OCI-LY3 (cell line): ENCODE data around the gene ARHGAP6.

Experiments used
- H2AFZ ChIP-seq: fragments of 200-600, 300-600 bp; shearing (Covaris generic); 2 replicates; pipeline ENCODE4 v1.6.0; 2014; ENCODE audit warnings: antibody characterized with exemption, low read depth, low read length
- H3K27ac ChIP-seq: fragments of 200-600, 300-600 bp; sonication (generic); 2 replicates; pipeline ENCODE4 v1.5.1; 2014; ENCODE audit warnings: mild to moderate bottlenecking, low read length, moderate library complexity, mixed read lengths
- H3K27me3 ChIP-seq: fragments of 200-600, 300-600 bp; sonication (generic); 2 replicates; pipeline ENCODE4 v1.6.1; 2014; ENCODE audit warnings: low read depth, low read length, mixed read lengths
- H3K36me3 ChIP-seq: fragments of 200-600, 300-600 bp; sonication (generic); replicated peaks from 2 replicates; pipeline ENCODE3; 2014; ENCODE audit warnings: low read depth, low read length, mixed read lengths
- H3K4me1 ChIP-seq: fragments of 300-600, 200-600 bp; sonication (generic); 2 replicates; pipeline ENCODE4 v1.6.1; 2014; ENCODE audit warnings: low read length, mixed read lengths
- H3K4me2 ChIP-seq: fragments of 200-600, 300-600 bp; sonication (generic); 2 replicates; pipeline ENCODE4 v1.6.1; 2014; ENCODE audit warnings: low read length, mixed read lengths
- H3K4me3 ChIP-seq: fragments of 300-600, 200-600 bp; sonication (generic); 2 replicates; pipeline ENCODE4 v1.5.1; 2014; ENCODE audit warnings: antibody characterized with exemption, mild to moderate bottlenecking, low read length, moderate library complexity
- H3K79me2 ChIP-seq: fragments of 300-600, 200-600 bp; shearing (Covaris generic); 2 replicates; pipeline ENCODE4 v1.6.1; 2014; ENCODE audit warnings: mild to moderate bottlenecking, low read length, mixed read lengths
- H3K9ac ChIP-seq: fragments of 300-600, 200-600 bp; shearing (Covaris generic); 2 replicates; pipeline ENCODE4 v1.6.0; 2014; ENCODE audit warnings: mild to moderate bottlenecking, low read length, moderate library complexity
- H3K9me3 ChIP-seq: fragments of 200-600, 300-600 bp; shearing (Covaris generic); 2 replicates; pipeline ENCODE4 v1.6.1; 2014; ENCODE audit warnings: low read length, mixed read lengths; ENCODE audit not compliant: insufficient read depth
- H4K20me1 ChIP-seq: fragments of 200-600, 300-600 bp; sonication (generic); 2 replicates; pipeline ENCODE4 v1.6.1; 2016; ENCODE audit warnings: low read length, mixed read lengths; ENCODE audit not compliant: insufficient read depth
- EZH2phosphoT487 ChIP-seq: fragments of 200-600 bp; shearing (Covaris generic); IDR thresholded peaks from 2 replicates; pipeline ENCODE4 v1.6.1; 2018; ENCODE audit warnings: antibody characterized with exemption, mixed run types, low read depth
- TF ChIP-seq, protein P1 (sequence below): fragments of 200-600, 300-600 bp; sonication (generic); IDR thresholded peaks from 2 replicates; pipeline ENCODE4 v1.5.1; 2014; ENCODE audit warnings: antibody characterized with exemption, low read length, low read depth

Gene ARHGAP6

DNA sequence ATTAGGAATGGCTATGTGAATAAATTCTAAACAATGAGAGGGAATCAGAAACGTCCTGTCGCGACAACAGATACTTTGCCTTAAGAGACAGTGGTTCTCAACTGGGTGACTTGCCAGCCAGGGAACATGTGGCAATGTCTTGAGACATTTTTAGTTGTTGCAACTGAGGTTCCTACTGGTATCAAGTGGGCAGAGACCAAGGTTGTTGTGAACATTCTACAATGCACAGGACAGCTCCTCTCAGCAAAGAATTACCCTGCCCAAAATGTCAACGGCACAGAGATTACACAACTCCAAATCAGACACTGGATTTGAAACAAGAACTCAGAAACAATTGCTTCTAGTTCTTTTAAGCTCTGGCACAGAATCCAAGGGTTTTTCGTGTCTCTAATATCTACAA is 128.6 kb downstream of the ARHGAP6 start:
- H3K27ac ChIP-seq = no peak overlapping the region
- H3K4me3 ChIP-seq = no peak overlapping the region
- TF ChIP-seq, protein P1, sequence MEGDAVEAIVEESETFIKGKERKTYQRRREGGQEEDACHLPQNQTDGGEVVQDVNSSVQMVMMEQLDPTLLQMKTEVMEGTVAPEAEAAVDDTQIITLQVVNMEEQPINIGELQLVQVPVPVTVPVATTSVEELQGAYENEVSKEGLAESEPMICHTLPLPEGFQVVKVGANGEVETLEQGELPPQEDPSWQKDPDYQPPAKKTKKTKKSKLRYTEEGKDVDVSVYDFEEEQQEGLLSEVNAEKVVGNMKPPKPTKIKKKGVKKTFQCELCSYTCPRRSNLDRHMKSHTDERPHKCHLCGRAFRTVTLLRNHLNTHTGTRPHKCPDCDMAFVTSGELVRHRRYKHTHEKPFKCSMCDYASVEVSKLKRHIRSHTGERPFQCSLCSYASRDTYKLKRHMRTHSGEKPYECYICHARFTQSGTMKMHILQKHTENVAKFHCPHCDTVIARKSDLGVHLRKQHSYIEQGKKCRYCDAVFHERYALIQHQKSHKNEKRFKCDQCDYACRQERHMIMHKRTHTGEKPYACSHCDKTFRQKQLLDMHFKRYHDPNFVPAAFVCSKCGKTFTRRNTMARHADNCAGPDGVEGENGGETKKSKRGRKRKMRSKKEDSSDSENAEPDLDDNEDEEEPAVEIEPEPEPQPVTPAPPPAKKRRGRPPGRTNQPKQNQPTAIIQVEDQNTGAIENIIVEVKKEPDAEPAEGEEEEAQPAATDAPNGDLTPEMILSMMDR = no peak
- no peak for TF ChIP-seq EZH2phosphoT487
- H2AFZ ChIP-seq = no peak overlapping the region
- H3K36me3 ChIP-seq = no peaks in the 10 kb centered on the region
- H3K4me1 ChIP-seq = peaks cover 26% of the 10 kb centered on the region
- no peaks in the 10 kb centered on the region for H3K79me2 ChIP-seq
- H3K4me2 ChIP-seq = no peak overlapping the region
- no peak overlapping the region for H3K9ac ChIP-seq
- no peaks in the 10 kb centered on the region for H4K20me1 ChIP-seq
- H3K9me3 ChIP-seq = no peaks in the 10 kb centered on the region
- H3K27me3 ChIP-seq = no peaks in the 10 kb centered on the region

DNA sequence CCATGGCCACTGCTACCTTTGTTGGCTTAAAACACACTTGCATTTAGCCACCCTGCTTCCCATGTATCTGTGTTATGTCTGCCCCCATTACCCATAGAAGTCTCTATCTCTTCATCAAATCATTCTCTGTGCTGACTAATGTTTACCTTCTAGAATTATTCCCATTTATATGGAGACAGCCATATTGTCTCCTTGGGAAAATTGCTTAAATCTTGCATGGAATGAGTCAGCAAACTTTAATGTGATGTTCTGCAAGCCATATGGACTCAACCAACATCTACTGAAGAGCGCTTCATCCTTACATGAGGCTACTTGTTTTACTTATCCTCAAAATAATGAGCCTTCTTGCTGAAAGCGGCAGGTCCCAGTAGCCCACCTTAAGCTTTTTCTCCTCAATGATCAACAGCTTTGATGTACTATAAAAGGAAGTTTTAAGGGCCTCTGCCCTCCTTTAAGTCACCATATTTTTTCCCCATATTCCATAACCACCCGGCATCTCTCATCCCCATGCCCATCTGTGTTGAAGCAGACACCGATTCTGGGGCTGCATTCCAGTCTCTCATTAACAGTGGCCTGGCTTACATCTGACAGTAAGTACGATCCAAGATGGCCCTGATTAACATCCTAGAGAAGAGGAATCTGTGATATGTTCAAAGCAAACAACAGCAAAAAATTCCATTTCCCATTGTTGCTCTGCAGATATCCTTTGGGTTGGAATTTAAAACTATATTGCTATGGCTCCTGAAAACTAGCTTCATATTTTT is 130.4 kb downstream of the ARHGAP6 start:
- Histone ChIP-seq H3K4me2 (no peak overlapping the region), H3K9ac (no peak overlapping the region), H3K27me3 (no peaks in the 10 kb centered on the region), H3K36me3 (no peaks in the 10 kb centered on the region), H3K27ac (no peak overlapping the region), H3K4me1 (peaks cover 14% of the 10 kb centered on the region), H2AFZ (no peak overlapping the region), H3K79me2 (no peaks in the 10 kb centered on the region), H3K4me3 (no peak overlapping the region), H4K20me1 (no peaks in the 10 kb centered on the region), H3K9me3 (no peaks in the 10 kb centered on the region)
- TF ChIP-seq, protein P1 = no peak
- TF ChIP-seq EZH2phosphoT487 = no peak

DNA sequence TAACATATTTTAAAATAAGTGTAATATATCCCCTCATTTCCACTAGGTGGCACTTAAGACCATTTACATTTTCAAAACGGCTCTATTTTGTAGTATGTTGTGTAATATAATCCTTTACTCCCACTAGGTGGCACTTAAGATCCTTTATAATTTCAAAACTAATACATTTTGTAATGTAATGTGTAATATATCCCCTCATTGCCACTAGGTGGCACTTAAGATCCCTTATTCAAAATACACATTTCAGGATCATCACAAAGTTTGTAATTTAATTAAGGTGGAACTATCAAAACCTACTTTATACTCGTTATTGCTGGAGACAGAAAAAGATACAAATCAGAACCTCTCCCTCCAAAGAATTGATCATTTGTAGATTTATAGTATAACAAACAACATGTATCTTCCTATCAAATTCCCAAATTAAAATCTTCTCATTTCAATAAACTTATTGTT is 132.5 kb downstream of the ARHGAP6 start:
- Histone ChIP-seq H3K36me3 (no peaks in the 10 kb centered on the region), H2AFZ (no peak overlapping the region), H4K20me1 (no peaks in the 10 kb centered on the region), H3K4me1 (peaks cover 17% of the 10 kb centered on the region), H3K9me3 (no peaks in the 10 kb centered on the region), H3K27me3 (no peaks in the 10 kb centered on the region), H3K9ac (no peak overlapping the region), H3K4me3 (no peak overlapping the region), H3K4me2 (no peak overlapping the region; the same call in 1 of the 2 replicates), H3K79me2 (no peaks in the 10 kb centered on the region), H3K27ac (no peak overlapping the region)
- TF ChIP-seq, protein P1 = peak; percentile 91
- TF ChIP-seq EZH2phosphoT487 = no peak

DNA sequence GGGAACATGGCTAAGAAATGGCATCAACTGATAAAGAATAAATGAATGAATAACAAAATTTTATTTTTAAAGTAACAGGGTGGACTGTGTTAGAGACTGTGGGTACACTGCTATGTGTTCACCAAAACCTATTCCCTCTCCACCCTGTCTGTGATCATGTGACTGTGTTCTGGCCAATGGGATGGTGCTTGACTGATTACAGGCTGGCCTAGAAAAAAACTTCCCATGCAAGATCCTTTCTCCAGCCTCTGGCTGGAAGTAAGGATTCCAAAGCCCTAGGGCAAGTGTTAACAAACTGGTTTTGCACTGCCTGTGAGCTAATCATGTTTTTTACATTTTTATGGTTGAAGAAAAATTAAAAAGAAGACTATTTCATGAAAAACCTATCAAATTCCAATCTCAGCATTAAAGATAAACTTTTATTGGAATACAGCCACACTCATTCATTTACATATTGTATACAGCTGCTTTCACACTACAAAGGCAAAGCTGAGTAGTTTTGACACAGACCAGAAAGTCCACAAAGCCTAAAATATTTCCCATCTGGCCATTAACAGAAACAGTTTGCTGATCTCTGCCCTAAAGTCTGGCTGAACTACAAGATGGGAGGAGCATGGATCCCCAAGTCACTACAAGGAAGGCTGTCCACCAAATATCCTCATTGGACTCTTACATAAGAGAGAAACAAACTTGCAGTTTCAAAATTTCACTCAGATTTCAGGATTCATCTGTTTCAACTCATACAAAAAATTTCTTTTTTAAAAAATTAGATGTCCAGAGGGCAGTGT is 133.2 kb downstream of the ARHGAP6 start:
- Histone ChIP-seq H3K27me3 (no peaks in the 10 kb centered on the region), H3K27ac (no peak overlapping the region), H3K9ac (no peak overlapping the region), H3K36me3 (no peaks in the 10 kb centered on the region), H3K4me3 (no peak overlapping the region), H2AFZ (peak overlapping the region; percentile 79; the same call in 1 of the 2 replicates), H3K79me2 (no peaks in the 10 kb centered on the region), H3K4me2 (peak overlapping the region; percentile 18; the same call in 1 of the 2 replicates), H3K4me1 (peaks cover 13% of the 10 kb centered on the region), H4K20me1 (no peaks in the 10 kb centered on the region), H3K9me3 (no peaks in the 10 kb centered on the region)
- TF ChIP-seq EZH2phosphoT487 = no peak
- TF ChIP-seq, protein P1 = no peak
